ENCODE measurements around the gene CPTP.

DNA sequence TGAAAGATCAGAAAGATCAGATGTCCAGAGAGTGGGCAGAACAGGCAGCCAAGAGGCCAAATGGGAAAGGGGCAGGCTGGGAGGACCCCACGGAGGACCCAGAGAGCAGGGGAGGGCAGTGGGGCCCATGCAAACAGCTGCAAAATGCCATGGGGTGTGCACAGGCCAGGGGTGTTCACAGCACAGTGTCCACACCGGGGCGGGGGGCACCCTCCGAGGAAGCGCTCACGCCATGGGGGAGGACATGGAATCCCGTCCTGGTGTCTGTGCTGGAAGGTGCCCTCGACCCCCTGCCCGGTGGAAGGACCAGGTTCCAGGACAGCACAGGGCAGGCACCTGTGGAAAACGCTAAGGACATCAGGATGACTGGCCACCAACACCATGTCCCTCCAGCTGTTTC lies 1.6 kb upstream of the CPTP start:
- no peak for TF ChIP-seq POLR2A (IDR thresholded peaks at IDR 0.05)
- TF ChIP-seq, protein P1, sequence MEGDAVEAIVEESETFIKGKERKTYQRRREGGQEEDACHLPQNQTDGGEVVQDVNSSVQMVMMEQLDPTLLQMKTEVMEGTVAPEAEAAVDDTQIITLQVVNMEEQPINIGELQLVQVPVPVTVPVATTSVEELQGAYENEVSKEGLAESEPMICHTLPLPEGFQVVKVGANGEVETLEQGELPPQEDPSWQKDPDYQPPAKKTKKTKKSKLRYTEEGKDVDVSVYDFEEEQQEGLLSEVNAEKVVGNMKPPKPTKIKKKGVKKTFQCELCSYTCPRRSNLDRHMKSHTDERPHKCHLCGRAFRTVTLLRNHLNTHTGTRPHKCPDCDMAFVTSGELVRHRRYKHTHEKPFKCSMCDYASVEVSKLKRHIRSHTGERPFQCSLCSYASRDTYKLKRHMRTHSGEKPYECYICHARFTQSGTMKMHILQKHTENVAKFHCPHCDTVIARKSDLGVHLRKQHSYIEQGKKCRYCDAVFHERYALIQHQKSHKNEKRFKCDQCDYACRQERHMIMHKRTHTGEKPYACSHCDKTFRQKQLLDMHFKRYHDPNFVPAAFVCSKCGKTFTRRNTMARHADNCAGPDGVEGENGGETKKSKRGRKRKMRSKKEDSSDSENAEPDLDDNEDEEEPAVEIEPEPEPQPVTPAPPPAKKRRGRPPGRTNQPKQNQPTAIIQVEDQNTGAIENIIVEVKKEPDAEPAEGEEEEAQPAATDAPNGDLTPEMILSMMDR (IDR thresholded peaks at IDR 0.05): no peak
